IPS DF 19.7 (cell line): ENCODE measurements around the gene ALDH8A1.

Experiments
- DNase-seq: peaks from one replicate; pipeline ENCODE4 v3.0.0-alpha.2; 2013; ENCODE audit warnings: low read depth, low spot score

The ALDH8A1 gene

GRCh38 chr6:134873500-134874388, 76.2 kb downstream of the ALDH8A1 start:
- DNase-seq: no peak

- no peak for DNase-seq
Measured at GRCh38 chr6:134870677-134871498, 79.0 kb downstream of the ALDH8A1 start.

GRCh38 chr6:134868812-134869211, 81.1 kb downstream of the ALDH8A1 start:
- no peak for DNase-seq
